NCI-H2081 treated with DMSO at 0.1 percent for 48 hours (cell line): ENCODE data around the gene ATG7.
"Not testable (repeated sequence)": the region's sequence is repeated elsewhere in the genome, so short reads cannot be mapped to it uniquely, and the experiment has no call there.

ENCODE experiments used
- DNase-seq: peaks from one replicate; lab custom pipeline; 2025; lab: John Stamatoyannopoulos, UW

The ATG7 gene

GRCh38 chr3:11591391-11592282 is 319.4 kb downstream of the ATG7 start:
- DNase-seq, result no peak

- no peak for DNase-seq
Observed at GRCh38 chr3:11592445-11593298, 320.5 kb downstream of the ATG7 start.

- no peak for DNase-seq
Observed at GRCh38 chr3:11593318-11594034, 321.3 kb downstream of the ATG7 start.

- DNase-seq, result not testable (repeated sequence)
Observed at GRCh38 chr3:11595024-11595423, 322.8 kb downstream of the ATG7 start.

- no peak for DNase-seq
Observed at GRCh38 chr3:11596387-11596786, 324.2 kb downstream of the ATG7 start.

GRCh38 chr3:11600501-11601282 is 328.5 kb downstream of the ATG7 start:
- no peak for DNase-seq

- DNase-seq, result no peak
Observed at GRCh38 chr3:11601446-11602238, 329.4 kb downstream of the ATG7 start.

GRCh38 chr3:11602239-11602840 is 330.1 kb downstream of the ATG7 start:
- no peak for DNase-seq

- DNase-seq, result no peak
Observed at GRCh38 chr3:11602886-11603527, 330.8 kb downstream of the ATG7 start.

GRCh38 chr3:11603628-11604027 is 331.4 kb downstream of the ATG7 start:
- DNase-seq, result no peak

- no peak for DNase-seq
Observed at GRCh38 chr3:11604139-11604892, 332.1 kb downstream of the ATG7 start.

GRCh38 chr3:11605398-11605797 is 333.2 kb downstream of the ATG7 start:
- no peak for DNase-seq

GRCh38 chr3:11606090-11606784 is 334.0 kb downstream of the ATG7 start:
- DNase-seq, result no peak

GRCh38 chr3:11606865-11607440 is 334.8 kb downstream of the ATG7 start:
- no peak for DNase-seq
